SU-DHL-6 (cell line): Measurements from ENCODE around the gene SRRT.

Source experiments
- EZH2phosphoT487 ChIP-seq: fragments of 200-600 bp; sonication (generic), shearing (Covaris generic); conservative IDR thresholded peaks from 2 replicates; pipeline ENCODE4 v1.6.1; 2018; ENCODE audit warnings: mild to moderate bottlenecking, antibody characterized with exemption, low read length, moderate library complexity, mixed read lengths
- TF ChIP-seq, protein P1 (sequence below): fragments of 200-600 bp; sonication (generic); IDR thresholded peaks from one replicate; pipeline ENCODE4 v1.5.1; 2017; ENCODE audit warnings: antibody characterized with exemption, mild to moderate bottlenecking, low read length, moderate library complexity; ENCODE audit not compliant: insufficient read depth, poor library complexity, severe bottlenecking

- TF ChIP-seq, protein P1, sequence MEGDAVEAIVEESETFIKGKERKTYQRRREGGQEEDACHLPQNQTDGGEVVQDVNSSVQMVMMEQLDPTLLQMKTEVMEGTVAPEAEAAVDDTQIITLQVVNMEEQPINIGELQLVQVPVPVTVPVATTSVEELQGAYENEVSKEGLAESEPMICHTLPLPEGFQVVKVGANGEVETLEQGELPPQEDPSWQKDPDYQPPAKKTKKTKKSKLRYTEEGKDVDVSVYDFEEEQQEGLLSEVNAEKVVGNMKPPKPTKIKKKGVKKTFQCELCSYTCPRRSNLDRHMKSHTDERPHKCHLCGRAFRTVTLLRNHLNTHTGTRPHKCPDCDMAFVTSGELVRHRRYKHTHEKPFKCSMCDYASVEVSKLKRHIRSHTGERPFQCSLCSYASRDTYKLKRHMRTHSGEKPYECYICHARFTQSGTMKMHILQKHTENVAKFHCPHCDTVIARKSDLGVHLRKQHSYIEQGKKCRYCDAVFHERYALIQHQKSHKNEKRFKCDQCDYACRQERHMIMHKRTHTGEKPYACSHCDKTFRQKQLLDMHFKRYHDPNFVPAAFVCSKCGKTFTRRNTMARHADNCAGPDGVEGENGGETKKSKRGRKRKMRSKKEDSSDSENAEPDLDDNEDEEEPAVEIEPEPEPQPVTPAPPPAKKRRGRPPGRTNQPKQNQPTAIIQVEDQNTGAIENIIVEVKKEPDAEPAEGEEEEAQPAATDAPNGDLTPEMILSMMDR: no peak
- TF ChIP-seq EZH2phosphoT487: no peak
These were observed 35.5 kb upstream of the SRRT start for GRCh38 chr7:100839361-100839760.
